GM18951 (cell line): Measurements from ENCODE around the gene PODXL2.

Source experiments
- POLR2A ChIP-seq: IDR thresholded peaks from 4 replicates; pipeline ENCODE4 v1.6.1; 2011; ENCODE audit warnings: mild to moderate bottlenecking; ENCODE audit not compliant: insufficient read length, insufficient read depth; ENCODE audit errors: extremely low read depth
- in situ Hi-C: fragments of 300-500 bp; cut with MboI; formaldehyde crosslinking; loops from one replicate; pipeline ENCODE4 v1.12.0; 2022; ENCODE audit warnings: low sequenced_read_pairs, mixed read lengths, inconsistent platforms; ENCODE audit not compliant: unreplicated experiment

PODXL2 gene

DNA sequence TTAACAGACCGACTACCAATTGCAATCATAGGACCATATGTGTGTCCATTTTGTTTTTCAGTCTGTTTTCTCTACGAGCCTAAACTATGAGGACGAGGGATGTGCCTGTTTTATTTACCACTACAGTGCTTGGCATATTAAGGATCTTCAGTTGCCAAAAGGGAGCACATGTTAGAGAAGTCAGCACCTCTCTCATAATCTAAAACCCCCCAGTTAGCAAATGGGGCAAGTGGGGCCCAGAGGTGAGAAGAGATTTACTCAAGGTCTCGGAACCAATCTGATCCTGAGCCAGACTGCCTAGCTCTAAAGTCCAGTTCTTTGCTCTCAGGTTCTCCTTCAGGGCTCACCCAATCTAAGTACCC lies 578 bp upstream of the PODXL2 start:
- in situ Hi-C loops, result no loop called here
- TF ChIP-seq POLR2A, result no peak

DNA sequence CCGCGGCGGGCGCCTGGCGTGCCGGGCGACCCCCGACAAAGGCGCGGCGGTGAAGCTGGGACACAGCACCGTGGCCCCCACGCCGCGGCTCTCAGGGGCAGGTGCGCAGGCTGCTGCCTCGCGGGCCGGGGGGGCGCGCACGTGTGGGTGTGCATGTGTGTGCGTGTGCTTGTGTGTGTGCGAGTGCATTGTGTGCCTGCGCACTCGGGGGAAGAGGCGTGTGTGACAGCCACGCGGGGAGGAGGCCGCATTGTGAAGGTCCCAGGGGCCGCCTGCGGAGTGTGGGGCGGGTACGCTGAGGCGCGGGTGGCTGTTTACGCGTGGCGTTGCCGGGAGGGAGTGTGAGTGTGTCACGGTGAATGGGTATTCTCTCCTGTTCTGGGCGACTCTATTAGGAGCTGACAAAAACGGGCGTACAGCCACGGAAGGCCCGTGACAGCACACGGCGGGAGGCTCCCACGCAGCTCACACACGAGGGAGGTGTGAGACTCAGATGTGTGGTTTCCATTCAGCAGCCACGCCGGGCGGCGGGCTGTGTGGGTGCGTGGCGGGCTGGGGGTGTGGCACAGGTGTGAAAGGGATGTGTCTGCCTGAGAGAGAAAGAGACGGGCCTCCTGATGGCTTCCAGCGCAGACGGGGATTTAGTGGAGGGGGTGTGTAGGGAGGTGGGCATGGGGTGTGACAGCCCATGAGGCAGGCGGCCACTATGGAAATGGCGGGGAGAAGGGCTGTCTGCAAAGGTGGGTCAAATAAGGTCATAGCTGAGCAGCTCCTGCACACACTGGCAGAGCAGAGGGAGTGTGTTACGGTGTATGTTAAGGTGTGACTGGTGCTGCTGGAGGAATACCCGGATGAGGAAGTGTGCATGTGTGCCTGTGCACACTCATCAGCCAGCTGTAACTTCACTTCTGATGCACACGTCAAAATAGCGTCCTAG lies 750 bp downstream of the PODXL2 start:
- TF ChIP-seq POLR2A, result no peak
- in situ Hi-C loops, result no loop called here

- in situ Hi-C loops, result no loop called here
- TF ChIP-seq POLR2A, result no peak
These were observed 2.1 kb downstream of the PODXL2 start for GRCh38 chr3:127630811-127631714.

GRCh38 chr3:127632035-127632820 lies 3.2 kb downstream of the PODXL2 start:
- in situ Hi-C loops, result no loop called here
- TF ChIP-seq POLR2A, result no peak

GRCh38 chr3:127634653-127635052 lies 5.7 kb downstream of the PODXL2 start:
- in situ Hi-C loops, result no loop called here
- TF ChIP-seq POLR2A, result no peak

DNA sequence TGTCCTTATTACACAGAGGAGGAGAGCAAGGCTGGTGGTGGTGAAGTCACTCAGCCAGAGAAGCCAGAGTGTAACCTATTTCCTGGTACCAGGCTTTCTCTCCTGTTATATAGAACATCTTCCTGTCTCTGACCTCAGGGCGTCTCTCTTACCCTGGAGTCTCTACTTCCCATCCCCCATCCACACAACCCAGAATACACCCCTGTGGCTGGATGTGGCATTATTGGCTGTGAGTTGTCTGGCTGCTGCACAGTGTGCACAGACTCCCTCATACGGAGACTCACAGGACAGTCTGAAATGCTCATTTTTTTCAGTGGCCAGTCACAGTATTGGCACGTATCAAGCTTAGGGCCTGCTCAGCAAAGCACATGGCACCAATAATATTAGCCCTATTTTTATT lies 8.6 kb downstream of the PODXL2 start:
- in situ Hi-C loops, result no loop called here
- no peak for TF ChIP-seq POLR2A

GRCh38 chr3:127637971-127638370 lies 9.0 kb downstream of the PODXL2 start:
- TF ChIP-seq POLR2A, result no peak
- in situ Hi-C loops, result no loop called here

- TF ChIP-seq POLR2A, result no peak
- in situ Hi-C loops, result no loop called here
These were observed 10.4 kb downstream of the PODXL2 start for GRCh38 chr3:127639173-127640041.

DNA sequence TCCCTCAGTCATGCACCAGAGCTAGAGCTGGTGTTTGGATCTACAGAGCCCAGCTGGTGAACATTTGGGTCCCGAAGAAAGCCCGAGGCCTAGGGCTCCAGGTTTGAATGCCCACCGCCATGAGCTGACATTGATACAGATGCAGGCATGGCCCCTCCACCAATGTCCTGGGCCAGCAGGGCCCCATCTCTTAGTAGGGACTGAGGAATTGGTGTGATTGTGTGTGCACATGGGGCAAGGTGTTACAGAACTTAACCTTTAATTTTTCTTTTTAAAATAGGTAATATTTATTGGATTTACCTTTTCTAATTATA lies 11.0 kb downstream of the PODXL2 start:
- in situ Hi-C loops, result no loop called here
- TF ChIP-seq POLR2A, result no peak

DNA sequence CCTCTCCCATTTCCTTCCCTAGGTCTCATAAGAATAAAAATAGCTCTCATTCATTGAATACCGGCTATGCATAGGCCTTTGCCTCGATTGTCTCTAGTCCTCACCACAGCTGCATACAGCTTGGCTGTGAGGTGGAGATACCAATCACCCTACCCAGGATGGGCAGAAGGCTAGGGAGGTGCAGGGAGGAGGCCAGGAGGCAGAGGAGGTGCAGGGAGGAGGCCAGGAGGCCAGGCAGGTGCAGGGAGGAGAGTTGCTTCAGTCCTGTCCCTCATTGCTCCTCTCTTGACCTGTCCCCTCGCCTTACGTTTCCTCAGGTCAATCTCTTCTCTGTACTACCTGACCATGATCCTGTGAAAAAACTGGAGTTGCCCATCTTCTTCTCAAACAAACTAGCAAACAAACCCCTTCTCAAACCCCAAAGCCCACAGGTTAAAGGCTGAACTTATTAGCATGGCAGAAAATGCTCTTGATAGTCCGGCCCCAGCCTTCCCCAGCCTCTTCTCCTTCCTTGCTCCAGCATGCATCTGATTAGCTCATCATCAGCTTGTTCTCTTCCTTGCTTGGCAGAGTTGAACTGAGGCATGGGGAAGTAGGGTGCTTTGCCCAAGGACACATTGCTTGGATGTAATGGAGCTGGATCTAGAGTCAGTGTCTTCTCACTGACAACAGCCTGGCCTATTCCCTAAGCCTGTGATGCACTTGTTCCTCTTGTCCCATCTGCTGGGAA lies 15.8 kb downstream of the PODXL2 start:
- no peak for TF ChIP-seq POLR2A
- in situ Hi-C loops, result no loop called here

DNA sequence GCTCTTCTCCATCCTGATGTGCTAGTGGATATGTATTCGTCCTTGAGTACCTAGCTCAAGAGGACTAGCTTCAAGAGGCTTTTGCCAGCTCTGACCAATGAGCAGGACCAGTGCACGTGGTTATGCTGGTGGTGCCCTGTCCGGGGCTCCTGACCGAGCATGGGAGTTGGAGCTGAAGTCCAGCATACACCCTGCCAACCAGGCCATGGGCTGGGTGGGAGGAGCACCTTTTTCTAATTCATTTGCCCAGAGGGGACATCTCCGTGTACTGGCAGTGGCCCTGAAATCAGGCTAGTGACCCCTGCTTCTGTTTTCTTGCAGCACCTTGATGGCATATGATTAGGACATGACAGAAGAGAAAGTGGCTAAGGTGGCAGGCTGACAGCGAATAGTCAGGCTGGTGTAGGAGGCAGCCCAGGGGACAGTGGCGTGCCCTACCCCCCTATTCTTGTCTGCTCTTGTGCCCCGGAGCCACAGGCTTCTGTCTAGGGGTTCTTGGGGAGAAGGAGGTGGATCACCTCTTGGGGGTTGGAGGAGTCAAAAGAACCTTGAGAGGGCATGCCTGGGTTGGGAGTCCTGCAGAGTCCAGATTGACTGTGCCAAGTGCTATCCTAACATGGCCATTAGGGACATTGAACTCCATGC lies 16.5 kb downstream of the PODXL2 start:
- in situ Hi-C loops, result no loop called here
- TF ChIP-seq POLR2A, result no peak
